Measurements from ENCODE around the gene SNRNP35.

SNRNP35 gene

GRCh38 chr12:123433615-123434014 is 24.3 kb upstream of the SNRNP35 start:
- TF ChIP-seq, protein P1, sequence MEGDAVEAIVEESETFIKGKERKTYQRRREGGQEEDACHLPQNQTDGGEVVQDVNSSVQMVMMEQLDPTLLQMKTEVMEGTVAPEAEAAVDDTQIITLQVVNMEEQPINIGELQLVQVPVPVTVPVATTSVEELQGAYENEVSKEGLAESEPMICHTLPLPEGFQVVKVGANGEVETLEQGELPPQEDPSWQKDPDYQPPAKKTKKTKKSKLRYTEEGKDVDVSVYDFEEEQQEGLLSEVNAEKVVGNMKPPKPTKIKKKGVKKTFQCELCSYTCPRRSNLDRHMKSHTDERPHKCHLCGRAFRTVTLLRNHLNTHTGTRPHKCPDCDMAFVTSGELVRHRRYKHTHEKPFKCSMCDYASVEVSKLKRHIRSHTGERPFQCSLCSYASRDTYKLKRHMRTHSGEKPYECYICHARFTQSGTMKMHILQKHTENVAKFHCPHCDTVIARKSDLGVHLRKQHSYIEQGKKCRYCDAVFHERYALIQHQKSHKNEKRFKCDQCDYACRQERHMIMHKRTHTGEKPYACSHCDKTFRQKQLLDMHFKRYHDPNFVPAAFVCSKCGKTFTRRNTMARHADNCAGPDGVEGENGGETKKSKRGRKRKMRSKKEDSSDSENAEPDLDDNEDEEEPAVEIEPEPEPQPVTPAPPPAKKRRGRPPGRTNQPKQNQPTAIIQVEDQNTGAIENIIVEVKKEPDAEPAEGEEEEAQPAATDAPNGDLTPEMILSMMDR (conservative IDR thresholded peaks at IDR 0.05) = no peak
- H3K27ac ChIP-seq = no peak overlapping the region

GRCh38 chr12:123435636-123436016 is 22.3 kb upstream of the SNRNP35 start:
- TF ChIP-seq, protein P1 (conservative IDR thresholded peaks at IDR 0.05) = no peak
- peak overlapping the region; percentile 67; the same call in 1 of the 2 replicates for H3K27ac ChIP-seq

DNA sequence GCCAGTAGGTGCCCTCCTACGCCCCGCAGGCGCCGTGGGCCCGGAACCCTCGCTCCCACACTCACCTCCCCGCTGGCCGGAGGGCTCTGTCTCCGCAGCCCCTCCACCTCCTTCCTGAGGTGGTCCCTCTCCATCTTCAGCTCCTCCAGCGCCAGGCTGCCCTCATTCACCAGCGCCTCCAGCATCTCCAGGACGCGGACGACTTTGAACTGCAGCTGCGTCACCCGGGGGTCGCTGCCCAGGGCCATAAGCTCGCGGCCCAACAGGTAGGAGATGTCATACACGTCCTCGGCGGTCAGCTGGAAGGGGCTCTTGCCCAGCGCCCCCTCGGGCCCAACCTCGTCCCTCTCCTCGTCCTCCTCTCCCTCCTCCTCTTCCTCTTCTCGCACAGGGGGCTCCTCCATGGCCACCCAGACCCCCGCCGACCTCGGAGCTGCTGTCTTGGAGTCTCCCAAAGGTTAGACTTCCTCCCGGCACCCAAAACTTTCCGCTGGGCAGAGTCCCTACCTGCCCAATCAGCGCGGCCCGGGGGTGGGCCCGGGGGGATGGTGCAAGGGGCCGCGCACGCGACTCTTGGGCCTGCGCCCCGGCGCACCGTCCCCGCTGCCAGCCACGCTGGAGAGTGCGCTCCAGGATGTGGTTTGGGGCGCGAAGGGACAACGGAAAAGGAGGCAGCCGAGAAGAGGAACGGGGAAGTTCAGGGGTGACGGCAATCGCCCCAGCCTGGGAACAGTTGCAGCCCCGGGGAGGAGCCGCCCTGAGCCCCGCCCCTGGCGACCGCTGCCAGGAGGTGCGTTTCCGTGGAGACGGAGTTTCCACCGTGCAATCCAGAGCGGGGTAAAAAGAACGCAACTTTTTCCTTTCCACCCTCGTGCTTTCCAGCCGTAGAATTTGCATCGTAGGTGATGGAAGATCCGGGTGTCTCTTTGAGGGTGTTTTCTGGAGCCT is 21.6 kb upstream of the SNRNP35 start, which contains the start of gene RILPL2:
Gene RILPL2, minus strand, starts transcription at position 668 of the 948 bp plus-strand sequence. Its CDS starts 264 bp downstream, at position 404.
- H3K27ac ChIP-seq = peak within 1 kb of the TSS; percentile 67
- TF ChIP-seq, protein P1 (conservative IDR thresholded peaks at IDR 0.05) = peak; percentile 5; the same call in 1 of the 2 replicates

DNA sequence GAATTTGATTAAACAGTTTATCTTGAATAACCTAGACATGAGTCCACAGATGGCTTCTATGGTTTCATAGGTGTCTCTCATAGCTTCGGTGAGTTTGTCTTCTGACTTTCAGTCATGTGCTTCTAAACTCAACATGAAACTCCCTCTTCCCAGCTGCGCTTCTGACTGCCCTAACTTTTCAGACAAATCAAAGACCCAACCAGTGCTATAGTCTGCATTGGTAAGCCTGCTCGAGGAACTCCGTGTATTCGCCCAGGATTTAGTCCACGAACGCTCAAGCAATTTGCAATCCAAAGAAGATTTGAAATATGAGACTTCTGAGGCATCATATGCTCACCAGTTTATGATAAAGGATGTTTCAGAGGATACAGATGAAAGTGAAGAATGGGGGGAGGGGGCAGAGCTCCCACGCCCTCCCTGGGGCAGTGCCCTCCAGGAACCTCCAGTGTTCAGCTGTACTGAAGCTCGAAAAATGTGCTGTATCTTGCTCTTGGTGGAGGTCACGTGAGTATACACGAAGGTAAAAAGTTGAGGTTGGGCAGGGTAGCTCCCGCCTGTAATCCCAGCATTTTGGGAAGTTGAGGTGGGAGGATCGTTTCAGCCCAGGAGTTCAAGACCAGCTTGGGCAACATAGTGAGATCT is 16.3 kb upstream of the SNRNP35 start:
- TF ChIP-seq, protein P1 (conservative IDR thresholded peaks at IDR 0.05) = no peak
- H3K27ac ChIP-seq = no peak overlapping the region

- TF ChIP-seq, protein P1 (conservative IDR thresholded peaks at IDR 0.05) = no peak
- no peak overlapping the region for H3K27ac ChIP-seq
These were observed 15.2 kb upstream of the SNRNP35 start for GRCh38 chr12:123442774-123443173.

GRCh38 chr12:123444092-123445026 is 13.6 kb upstream of the SNRNP35 start:
- TF ChIP-seq, protein P1 (conservative IDR thresholded peaks at IDR 0.05) = no peak
- H3K27ac ChIP-seq = peak overlapping the region; percentile 95
